OCI-LY7 (cell line): ENCODE results near the gene SGK1. TPM values are rescaled to one million over a fixed set of nuclear protein-coding genes. Genes with fewer than 3 reads are reported as not detected.

ENCODE experiments used
- BruUV-seq: library from RNA; stranded (reverse); fragments of 400-500 nt; replicated peaks from 2 replicates; lab custom pipeline; 2021; lab: Mats Ljungman, UMichigan
- CTCF ChIA-PET: fragments of 300-600 bp; sonication (Branson Sonifier 250); formaldehyde crosslinking; loops from one replicate; lab custom pipeline; 2022; ENCODE audit warnings: antibody characterized with exemption; ENCODE audit not compliant: unreplicated experiment; lab: Charles Lee
- POLR2A ChIA-PET: fragments of 300-600 bp; sonication (Branson Sonifier 250); formaldehyde crosslinking; loops from one replicate; lab custom pipeline; 2022; ENCODE audit warnings: antibody characterized with exemption; lab: Charles Lee
- DNase-seq: peaks from one replicate; pipeline ENCODE4 v3.0.0-alpha.2; 2015; ENCODE audit warnings: low spot score
- H2AFZ ChIP-seq: fragments of 200-600 bp; sonication (generic), shearing (Covaris generic); 2 replicates; pipeline ENCODE4 v1.6.1; 2014; ENCODE audit warnings: mild to moderate bottlenecking, antibody characterized with exemption, low read length, moderate library complexity
- H3K27ac ChIP-seq: fragments of 200-600 bp; sonication (generic); 2 replicates; pipeline ENCODE4 v1.5.1; 2014; ENCODE audit warnings: mixed run types, low read depth, mild to moderate bottlenecking, moderate library complexity, low read length, inconsistent platforms; ENCODE audit not compliant: poor library complexity, severe bottlenecking
- H3K36me3 ChIP-seq: fragments of 200-600 bp; sonication (generic); 2 replicates; pipeline ENCODE4 v1.6.1; 2014; ENCODE audit warnings: mild to moderate bottlenecking, antibody characterized with exemption, low read length, moderate library complexity, mixed read lengths; ENCODE audit not compliant: insufficient read depth
- H3K4me1 ChIP-seq: fragments of 200-600 bp; sonication (generic); 2 replicates; pipeline ENCODE4 v1.5.1; 2014; ENCODE audit warnings: mild to moderate bottlenecking, low read length; ENCODE audit not compliant: insufficient read depth, poor library complexity, severe bottlenecking
- H3K4me2 ChIP-seq: fragments of 200-600 bp; sonication (generic); 2 replicates; pipeline ENCODE4 v1.6.1; 2014; ENCODE audit warnings: mild to moderate bottlenecking, low read length
- H3K4me3 ChIP-seq: fragments of 200-600 bp; sonication (generic); 2 replicates; pipeline ENCODE4 v1.5.1; 2014; ENCODE audit warnings: mild to moderate bottlenecking, low read depth, low read length; ENCODE audit not compliant: poor library complexity, severe bottlenecking
- H3K79me2 ChIP-seq: fragments of 200-600 bp; sonication (generic); 2 replicates; pipeline ENCODE4 v1.6.1; 2016; ENCODE audit warnings: low read depth, mild to moderate bottlenecking, low read length, moderate library complexity, mixed read lengths; ENCODE audit not compliant: insufficient read depth
- H3K9me2 ChIP-seq: fragments of 200-600 bp; sonication (generic); 2 replicates; pipeline ENCODE4 v1.6.1; 2016; ENCODE audit warnings: mild to moderate bottlenecking, low read length, mixed read lengths; ENCODE audit not compliant: insufficient read depth
- H3K9me3 ChIP-seq: fragments of 200-600 bp; sonication (generic); 2 replicates; pipeline ENCODE4 v1.6.1; 2014; ENCODE audit warnings: mild to moderate bottlenecking, mixed run types, low read length, mixed read lengths
- H4K20me1 ChIP-seq: fragments of 200-600 bp; sonication (generic); 2 replicates; pipeline ENCODE4 v1.6.1; 2014; ENCODE audit warnings: mild to moderate bottlenecking, antibody characterized with exemption, low read length, moderate library complexity, mixed read lengths; ENCODE audit not compliant: insufficient read depth
- CTCF ChIP-seq: fragments of 200-600 bp; sonication (generic); conservative IDR thresholded peaks from 2 replicates; pipeline ENCODE4 v1.5.1; 2014; ENCODE audit warnings: mild to moderate bottlenecking, antibody characterized with exemption, low read length, moderate library complexity, mixed read lengths
- EZH2phosphoT487 ChIP-seq: fragments of 200-600 bp; sonication (generic); IDR thresholded peaks from 2 replicates; pipeline ENCODE4 v1.6.1; 2018; ENCODE audit warnings: low read depth, borderline replicate concordance, mild to moderate bottlenecking, mixed run types, antibody characterized with exemption, low read length, moderate library complexity, mixed read lengths
- intact Hi-C: fragments of 100-400 bp; cut with micrococcal nuclease; formaldehyde crosslinking; loops from one replicate; pipeline ENCODE4 v1.10.0; 2022; ENCODE audit not compliant: unreplicated experiment
- total RNA-seq, 2 experiments: library from RNA; depleted of rRNA in 1 of 2; stranded (reverse); fragments of >200 nt in 1 of 2; shearing (Covaris generic) in 1 of 2; gene quantifications; 2 replicates each; pipeline ENCODE4 v1.2.3, GENCODE V29; 2014 to 2022

Gene SGK1
- total RNA-seq, 2 experiments from 2014 or later, result 5.2 to 27.6 TPM

DNA sequence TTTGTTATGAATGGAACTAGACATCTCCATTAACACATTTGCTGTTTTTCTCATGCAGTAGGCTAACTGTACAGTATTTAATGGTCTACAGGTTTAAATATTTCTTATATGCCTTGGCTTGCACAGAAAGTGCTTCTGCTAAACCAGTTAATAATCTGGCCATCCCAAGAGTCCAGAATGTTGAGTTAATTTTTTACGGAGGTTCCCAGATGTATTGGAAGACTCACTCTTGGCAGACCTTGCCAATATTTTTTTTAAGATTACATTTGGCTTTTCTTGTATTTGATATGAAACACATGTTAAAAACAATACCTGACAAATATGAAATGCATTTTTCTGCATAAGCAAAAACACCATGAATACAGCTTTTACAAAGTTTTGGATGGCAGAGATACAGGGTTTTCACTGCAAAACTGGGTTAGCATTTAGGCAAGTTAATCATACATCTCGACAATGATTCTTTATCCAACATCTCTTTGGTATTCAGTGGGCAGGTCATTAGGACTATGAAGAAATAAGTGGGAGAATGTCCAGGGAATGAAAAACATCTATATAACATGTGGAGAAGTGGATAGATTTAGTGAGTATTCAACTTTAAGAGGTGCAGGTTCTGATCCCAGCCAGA lies 94.0 kb downstream of the SGK1 start:
- Histone ChIP-seq H2AFZ (no peak overlapping the region), H3K4me1 (no peaks in the 10 kb centered on the region), H4K20me1 (no peaks in the 10 kb centered on the region), H3K36me3 (no peaks in the 10 kb centered on the region), H3K9me2 (no peaks in the 10 kb centered on the region), H3K4me2 (no peak overlapping the region), H3K4me3 (no peak overlapping the region), H3K27ac (no peak overlapping the region), H3K79me2 (no peaks in the 10 kb centered on the region), H3K9me3 (no peaks in the 10 kb centered on the region)
- no TSS peak for BruUV-seq
- ChIA-PET POLR2A (no interaction called here), CTCF (no interaction called here)
- no peak for DNase-seq
- intact Hi-C loops, result no loop called here
- no peak for TF ChIP-seq EZH2phosphoT487
- no peak for TF ChIP-seq CTCF

GRCh38 chr6:134221250-134221649 lies 96.7 kb downstream of the SGK1 start:
- Histone ChIP-seq H4K20me1 (no peaks in the 10 kb centered on the region), H3K36me3 (0 out of 2 replicates have a peak, but pooled peaks cover 6% of the 10 kb centered on the region), H3K9me3 (no peaks in the 10 kb centered on the region), H3K79me2 (no peaks in the 10 kb centered on the region), H3K4me3 (no peak overlapping the region), H3K4me2 (no peak overlapping the region), H3K4me1 (peaks cover 19% of the 10 kb centered on the region), H2AFZ (no peak overlapping the region), H3K9me2 (no peaks in the 10 kb centered on the region), H3K27ac (no peak overlapping the region)
- DNase-seq, result no peak
- TF ChIP-seq EZH2phosphoT487 (no peak), CTCF (no peak)
- BruUV-seq, result no TSS peak
- POLR2A ChIA-PET, result interaction anchor here (0.6 to 1.9 kb wide), 2 partner anchors 8 to 19 kb away, joined by 4 to 9 read pairs; no protein-coding TSS in a partner anchor
- intact Hi-C loops, result no loop called here
- CTCF ChIA-PET, result no interaction called here

- BruUV-seq, result no TSS peak
- POLR2A ChIA-PET, result interaction anchor here (0.7 to 1.7 kb wide), 3 partner anchors 9 to 218 kb away, joined by 4 to 5 read pairs (median 4); no protein-coding TSS in a partner anchor
These were observed 100.1 kb downstream of the SGK1 start for GRCh38 chr6:134217798-134218140.

More at GRCh38 chr6:134217798-134218140, 100.1 kb downstream of the SGK1 start:
- intact Hi-C loops, result loop anchor here (2.0 kb wide), 1 partner anchor 29 kb away; no protein-coding TSS in a partner anchor
- no peak for DNase-seq
- Histone ChIP-seq H3K9me3 (no peaks in the 10 kb centered on the region), H3K4me3 (no peak overlapping the region), H3K9me2 (no peaks in the 10 kb centered on the region), H3K36me3 (0 out of 2 replicates have a peak, but pooled peaks cover 6% of the 10 kb centered on the region), H3K27ac (no peak overlapping the region), H3K4me2 (peak overlapping the region; percentile 65; the same call in 1 of the 2 replicates), H4K20me1 (no peaks in the 10 kb centered on the region), H2AFZ (peak overlapping the region; percentile 93; the same call in 1 of the 2 replicates), H3K79me2 (no peaks in the 10 kb centered on the region), H3K4me1 (peaks cover 25% of the 10 kb centered on the region)
- TF ChIP-seq EZH2phosphoT487 (no peak), CTCF (no peak)
- CTCF ChIA-PET, result no interaction called here
